ENCODE data around the gene TMEM151A.

Gene TMEM151A

DNA sequence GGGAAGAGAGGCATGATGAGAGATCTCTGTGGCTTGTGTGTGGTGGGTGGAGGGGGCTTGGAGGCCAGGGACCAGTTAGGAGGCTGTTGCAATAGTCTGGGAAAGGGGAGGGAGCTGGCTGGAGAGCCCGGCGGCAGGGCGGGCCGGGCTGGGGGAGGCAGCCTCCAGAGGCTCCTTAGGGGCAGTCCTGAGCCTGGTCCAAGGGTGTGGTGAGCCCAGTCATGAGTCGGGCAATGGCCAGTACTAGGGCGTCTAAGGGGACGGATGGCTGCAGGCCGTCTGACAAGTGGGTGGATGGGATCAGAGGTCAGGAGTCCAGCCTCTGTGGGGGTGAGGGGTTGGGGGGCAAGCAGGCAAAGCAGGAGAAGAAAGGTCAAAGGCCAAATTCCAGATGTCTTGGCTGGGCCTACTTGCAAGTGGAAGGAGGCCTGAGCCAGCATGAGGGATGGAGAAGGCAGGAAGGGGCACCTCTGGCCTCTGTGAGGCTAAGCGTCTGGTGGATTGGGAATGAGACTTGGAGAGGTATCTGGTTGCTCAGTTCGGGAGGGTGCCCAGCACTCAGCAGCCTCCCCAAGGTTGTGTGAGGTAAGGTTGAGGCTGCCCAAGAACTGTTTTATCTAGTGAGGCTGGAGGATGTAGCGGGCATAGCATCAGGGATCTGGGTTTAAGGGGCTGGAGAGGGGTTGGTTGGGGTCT lies 31.2 kb downstream of the TMEM151A start:
- ATAC-seq: no peak
- DNase-seq: no peak

GRCh38 chr11:66323684-66324083 lies 32.0 kb downstream of the TMEM151A start:
- DNase-seq: no peak
- no peak for ATAC-seq

- ATAC-seq (no peak), DNase-seq (no peak)
These were observed 33.0 kb downstream of the TMEM151A start for GRCh38 chr11:66324664-66325063.

DNA sequence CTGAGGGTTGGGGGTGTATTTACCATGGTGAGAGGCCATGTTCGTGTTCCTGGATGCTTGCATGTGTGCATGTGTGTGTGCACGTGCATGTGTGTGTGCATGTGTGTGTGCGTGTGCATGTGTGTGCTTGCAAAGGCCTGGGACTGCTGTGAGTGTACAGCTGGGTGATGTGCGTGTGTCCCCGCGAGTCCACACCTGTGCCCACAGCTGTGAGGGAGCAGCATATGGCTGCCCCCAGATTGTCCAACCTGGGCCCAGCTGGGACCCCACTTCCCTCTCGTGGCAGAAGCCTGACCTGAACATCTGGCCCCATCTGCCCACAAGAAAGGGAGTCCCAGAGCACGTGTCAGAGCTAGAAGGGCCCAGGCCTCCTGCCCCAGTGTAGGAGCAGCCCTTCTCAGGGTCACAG lies 33.6 kb downstream of the TMEM151A start:
- ATAC-seq: no peak
- DNase-seq: no peak

- ATAC-seq: no peak
- no peak for DNase-seq
These were observed 34.8 kb downstream of the TMEM151A start for GRCh38 chr11:66326261-66327111.

- DNase-seq (no peak), ATAC-seq (peak; percentile 1)
These were observed 35.7 kb downstream of the TMEM151A start for GRCh38 chr11:66327171-66328030.

- ATAC-seq: peak; percentile 29
- no peak for DNase-seq
These were observed 36.3 kb downstream of the TMEM151A start for GRCh38 chr11:66328031-66328301.

- ATAC-seq (peak; percentile 86), DNase-seq (peak; percentile 88)
These were observed 36.8 kb downstream of the TMEM151A start for GRCh38 chr11:66328302-66329144.

DNA sequence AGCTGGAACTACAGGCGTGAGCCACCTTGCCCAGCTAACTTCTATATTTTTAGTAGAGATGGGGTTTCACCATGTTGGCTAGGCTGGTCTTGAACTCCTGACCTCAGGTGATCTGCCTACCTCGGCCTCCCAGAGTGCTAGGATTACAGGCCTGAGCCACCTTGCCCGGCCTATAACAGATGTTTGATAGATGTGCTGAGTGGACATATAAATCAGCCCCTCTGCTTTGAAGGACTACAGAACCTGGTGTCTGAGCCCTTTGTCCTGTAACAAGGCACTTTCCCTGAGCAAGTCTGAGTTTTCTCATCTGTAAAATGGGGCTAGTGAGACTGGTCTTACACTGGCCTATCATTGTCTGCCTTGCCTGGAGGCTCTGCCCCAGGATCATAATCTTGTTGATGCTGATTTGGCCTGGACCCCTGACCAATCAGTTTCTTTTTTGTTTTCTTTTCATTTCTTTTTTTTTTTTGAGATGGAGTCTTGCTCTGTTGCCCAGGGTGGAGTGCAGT lies 37.5 kb downstream of the TMEM151A start:
- ATAC-seq (no peak), DNase-seq (no peak)

- no peak for ATAC-seq
- no peak for DNase-seq
These were observed 39.2 kb downstream of the TMEM151A start for GRCh38 chr11:66330931-66331330.

GRCh38 chr11:66331542-66332370 lies 40.1 kb downstream of the TMEM151A start:
- ATAC-seq (no peak), DNase-seq (no peak)

DNA sequence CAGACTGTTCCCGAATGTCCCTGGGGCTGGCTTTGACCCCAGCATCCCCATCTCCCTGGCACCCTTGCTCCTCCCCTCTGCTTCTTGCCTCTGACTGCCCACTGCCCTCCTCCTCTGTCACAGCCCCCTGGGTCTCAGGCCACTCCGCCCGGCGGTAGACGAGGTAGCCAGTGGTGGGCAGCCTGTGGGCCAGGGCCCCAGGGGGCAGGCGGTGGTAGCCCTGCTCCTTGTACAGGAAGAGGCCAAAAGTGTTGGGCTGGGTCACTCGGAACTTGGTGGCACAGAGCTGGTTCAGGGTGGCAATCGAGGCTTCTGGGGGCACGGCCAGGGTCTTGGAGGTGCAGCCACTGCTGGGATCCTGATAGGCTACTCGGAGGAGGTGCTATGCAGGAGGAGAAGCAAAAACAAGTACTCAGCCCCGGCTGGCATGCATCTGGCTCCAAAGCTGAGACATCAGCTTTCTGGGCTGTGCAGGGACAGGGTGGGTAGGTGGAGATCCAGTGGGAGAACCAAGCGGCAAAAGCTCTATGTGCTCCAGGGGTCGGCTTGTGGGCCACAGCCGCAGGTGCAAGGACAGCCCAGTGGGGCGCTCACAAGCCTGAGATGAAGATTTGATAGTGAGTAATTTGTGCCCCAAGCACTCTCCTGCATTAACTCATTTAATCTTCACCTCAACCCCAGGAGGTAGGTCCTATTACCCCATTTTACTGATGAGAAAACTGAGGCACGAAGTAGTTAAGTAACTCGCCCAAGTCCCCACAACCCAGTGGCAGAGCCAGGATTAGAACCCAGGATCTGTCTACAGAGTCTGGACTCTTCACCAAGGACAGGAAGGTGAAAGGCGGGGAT lies 40.9 kb downstream of the TMEM151A start:
- ATAC-seq (no peak), DNase-seq (no peak)

GRCh38 chr11:66333220-66333877 lies 41.7 kb downstream of the TMEM151A start:
- ATAC-seq: no peak
- DNase-seq: no peak

DNA sequence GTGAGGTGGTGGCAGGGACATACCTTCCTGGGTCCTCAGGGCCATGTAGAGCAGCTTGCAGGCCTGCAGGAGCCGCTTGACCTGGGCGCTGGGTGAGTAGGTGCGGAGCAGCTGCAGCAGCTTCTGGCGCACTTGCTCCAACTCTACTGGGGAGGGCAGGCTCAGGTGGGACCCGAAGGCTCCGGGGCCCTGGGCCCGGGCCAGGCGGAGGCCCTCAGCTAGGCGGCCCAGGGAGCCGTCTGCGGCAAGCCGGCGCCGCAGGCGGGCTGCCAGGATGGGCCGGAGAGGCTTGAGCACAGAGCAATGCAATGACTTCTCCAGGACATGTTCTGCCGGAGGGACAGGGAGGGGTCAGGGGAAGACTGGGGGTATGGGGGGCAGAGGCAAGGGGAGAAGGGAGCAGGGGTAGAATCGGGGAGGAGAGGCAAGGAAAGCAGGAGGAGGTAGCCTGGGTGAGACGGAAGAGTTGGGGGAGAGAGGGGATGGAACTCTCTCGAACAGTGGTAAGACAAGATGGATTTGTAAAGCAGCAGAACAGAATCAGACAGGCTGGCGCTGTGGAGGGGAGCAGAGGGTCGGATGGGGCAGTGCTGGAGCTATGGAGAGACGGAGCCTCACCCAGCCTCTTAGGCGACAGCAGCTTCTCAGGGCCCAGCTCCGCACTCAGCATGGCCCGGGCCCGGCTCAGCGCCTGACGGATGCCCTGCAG lies 42.4 kb downstream of the TMEM151A start:
- ATAC-seq: no peak
- no peak for DNase-seq

GRCh38 chr11:66334605-66335442 lies 43.1 kb downstream of the TMEM151A start:
- DNase-seq (no peak), ATAC-seq (no peak)

DNA sequence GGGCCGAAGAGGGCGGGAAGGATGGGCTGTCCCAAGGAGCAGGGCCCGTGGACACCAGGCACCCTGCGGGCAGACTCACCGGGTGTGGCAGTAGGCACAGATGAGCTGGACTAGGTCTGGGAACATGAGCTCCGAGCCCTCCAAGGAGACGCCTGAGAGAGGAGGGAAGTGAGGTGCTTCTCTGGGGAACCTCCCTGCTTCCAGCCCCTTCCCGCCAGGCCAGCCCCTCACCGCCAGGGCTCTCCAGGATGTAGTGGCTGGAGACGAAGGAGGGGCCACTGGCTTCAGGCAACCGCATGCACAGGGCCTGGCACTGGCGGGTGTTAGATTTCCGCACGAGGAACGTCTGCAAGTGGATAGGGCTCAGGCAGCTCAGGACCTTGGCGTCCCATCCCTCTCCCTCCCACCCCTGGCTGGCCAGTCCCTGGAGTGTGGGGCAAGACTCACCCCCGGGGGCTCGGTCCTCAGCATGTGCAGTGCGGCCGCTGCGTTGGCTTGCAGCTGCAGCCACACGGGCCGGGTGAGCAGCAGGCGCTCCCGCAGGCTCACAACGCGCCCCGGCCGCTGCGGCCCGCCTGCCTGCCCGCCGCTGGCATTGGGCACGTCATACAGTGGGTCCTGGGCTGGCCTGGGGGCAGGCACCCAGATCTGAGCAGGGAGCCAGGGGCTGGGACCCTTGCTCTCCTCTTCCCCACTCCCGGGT lies 44.0 kb downstream of the TMEM151A start:
- no peak for DNase-seq
- ATAC-seq: no peak

Data from stimulated activated naive CD8-positive, alpha-beta T cell treated with anti-CD3 and anti-CD28 coated beads, Interleukin-15, Interleukin-2, amounts not matched to agents 100 U/mL and 50 U/mL, for 24 hours (primary cell).